GM23338 (cell line): ENCODE data around the gene BBX. TPM values are rescaled to one million over a fixed set of nuclear protein-coding genes. Genes with fewer than 3 reads are reported as not detected.

Experiments
- ATAC-seq: fragments of 200-7000 bp; cut with Tn5 transposase; 3 replicates; pipeline ENCODE4 v1.9.1; 2020
- DNase-seq: peaks from one replicate; pipeline ENCODE4 v3.0.0-alpha.2; 2015; ENCODE audit warnings: low spot score
- H2AFZ ChIP-seq: fragments of 200-600 bp; sonication (generic); 2 replicates; pipeline ENCODE4 v1.8.0; 2016; ENCODE audit warnings: antibody characterized with exemption, mild to moderate bottlenecking, moderate library complexity
- H3F3A ChIP-seq: fragments of 200-600 bp; sonication (generic); replicated peaks from 2 replicates; pipeline ENCODE4 v1.8.0; 2017; ENCODE audit warnings: antibody characterized with exemption, mixed run types, low read depth
- H3K27ac ChIP-seq: fragments of 200-600 bp; sonication (generic); 2 replicates; pipeline ENCODE4 v1.6.1; 2016; ENCODE audit warnings: low read depth
- H3K27me3 ChIP-seq: fragments of 200-600 bp; sonication (generic); 2 replicates; pipeline ENCODE4 v1.8.0; 2016; ENCODE audit warnings: mild to moderate bottlenecking, mixed run types, moderate library complexity; ENCODE audit not compliant: insufficient read depth
- H3K36me3 ChIP-seq: fragments of 200-600 bp; sonication (generic); 2 replicates; pipeline ENCODE4 v1.8.0; 2016; ENCODE audit warnings: mild to moderate bottlenecking; ENCODE audit not compliant: insufficient read depth
- H3K4me1 ChIP-seq: fragments of 200-600 bp; sonication (generic); 2 replicates; pipeline ENCODE4 v1.8.0; 2016; ENCODE audit warnings: mild to moderate bottlenecking, moderate library complexity; ENCODE audit not compliant: insufficient read depth
- H3K4me2 ChIP-seq: fragments of 200-600 bp; sonication (generic); 2 replicates; pipeline ENCODE4 v1.7.1; 2017; ENCODE audit warnings: mixed run types
- H3K4me3 ChIP-seq: fragments of 200-600 bp; sonication (generic); 2 replicates; pipeline ENCODE4 v1.6.1; 2016; ENCODE audit warnings: mixed run types
- H3K79me2 ChIP-seq: fragments of 200-600 bp; sonication (generic); replicated peaks from 2 replicates; pipeline ENCODE4 v1.8.0; 2017; ENCODE audit warnings: mild to moderate bottlenecking; ENCODE audit not compliant: insufficient read depth
- H3K9me2 ChIP-seq: fragments of 200-600 bp; sonication (generic); 2 replicates; pipeline ENCODE4 v1.8.0; 2017; ENCODE audit not compliant: insufficient read depth
- H4K20me1 ChIP-seq: fragments of 200-600 bp; sonication (generic); replicated peaks from 2 replicates; pipeline ENCODE4 v1.8.0; 2017; ENCODE audit warnings: mild to moderate bottlenecking; ENCODE audit not compliant: insufficient read depth
- H3K27ac Mint-ChIP-seq: 2 replicates; pipeline ENCODE4 v1.8.0; 2020; ENCODE audit warnings: inconsistent platforms, mild to moderate bottlenecking, moderate library complexity, mixed read lengths
- H3K27me3 Mint-ChIP-seq: 3 replicates; pipeline ENCODE4 v1.8.0; 2022; ENCODE audit warnings: low read depth, mild to moderate bottlenecking, moderate library complexity, mixed read lengths, inconsistent platforms; ENCODE audit not compliant: insufficient read depth, poor library complexity
- H3K36me3 Mint-ChIP-seq: 3 replicates; pipeline ENCODE4 v1.8.0; 2021; ENCODE audit warnings: low read depth, mild to moderate bottlenecking, inconsistent platforms, moderate library complexity, mixed read lengths
- H3K4me1 Mint-ChIP-seq: 3 replicates; pipeline ENCODE4 v1.8.0; 2020; ENCODE audit warnings: mild to moderate bottlenecking, inconsistent platforms, mixed read lengths
- H3K4me3 Mint-ChIP-seq: 3 replicates; pipeline ENCODE4 v1.8.0; 2021; ENCODE audit warnings: moderate library complexity, mild to moderate bottlenecking, inconsistent platforms, mixed read lengths
- H3K9me3 Mint-ChIP-seq: 3 replicates; pipeline ENCODE4 v1.8.0; 2020; ENCODE audit warnings: moderate library complexity, mild to moderate bottlenecking, inconsistent platforms, mixed read lengths
- CREB1 ChIP-seq: fragments of 250-450 bp; sonication (Bioruptor Pico); IDR thresholded peaks from 2 replicates; pipeline ENCODE4 v1.5.0; 2020; ENCODE audit warnings: low read depth, mild to moderate bottlenecking, moderate library complexity
- ETS1 ChIP-seq: IDR thresholded peaks from 2 replicates; pipeline ENCODE4 v1.6.1; 2016; ENCODE audit warnings: antibody characterized with exemption
- EZH2 ChIP-seq: fragments of 200-600 bp; sonication (generic); IDR thresholded peaks from one replicate; pipeline ENCODE4 v1.8.0; 2017; ENCODE audit warnings: antibody characterized with exemption, mild to moderate bottlenecking, low read depth; ENCODE audit not compliant: unreplicated experiment
- EZH2phosphoT487 ChIP-seq: fragments of 200-600 bp; sonication (generic); IDR thresholded peaks from one replicate; pipeline ENCODE4 v1.8.1; 2018; ENCODE audit warnings: antibody characterized with exemption; ENCODE audit not compliant: unreplicated experiment
- JUNB ChIP-seq: IDR thresholded peaks from one replicate; pipeline ENCODE4 v1.6.1; 2016; ENCODE audit warnings: antibody characterized with exemption; ENCODE audit not compliant: unreplicated experiment
- NANOG ChIP-seq: IDR thresholded peaks from 2 replicates; pipeline ENCODE4 v1.6.1; 2016; ENCODE audit warnings: antibody characterized with exemption, borderline replicate concordance
- POLR2AphosphoS5 ChIP-seq: IDR thresholded peaks from 2 replicates; pipeline ENCODE4 v1.6.1; 2016; ENCODE audit warnings: antibody characterized with exemption, low read depth
- REST ChIP-seq: IDR thresholded peaks from one replicate; pipeline ENCODE4 v1.6.1; 2018; ENCODE audit warnings: antibody characterized with exemption; ENCODE audit not compliant: unreplicated experiment
- STAT1 ChIP-seq: IDR thresholded peaks from one replicate; pipeline ENCODE4 v1.6.1; 2016; ENCODE audit warnings: antibody characterized with exemption; ENCODE audit not compliant: unreplicated experiment
- ZNF114 ChIP-seq: fragments of 250-450 bp; sonication (Bioruptor Pico); IDR thresholded peaks from 2 replicates; pipeline ENCODE4 v1.5.0; 2020; ENCODE audit warnings: mild to moderate bottlenecking, moderate library complexity
- ZNF331 ChIP-seq: fragments of 250-450 bp; sonication (Bioruptor Pico); IDR thresholded peaks from 2 replicates; pipeline ENCODE4 v1.5.0; 2020; ENCODE audit warnings: low read depth, mild to moderate bottlenecking, moderate library complexity
- ZNF462 ChIP-seq: fragments of 250-450 bp; sonication (Bioruptor Pico); IDR thresholded peaks from 2 replicates; pipeline ENCODE4 v1.5.0; 2020; ENCODE audit warnings: mild to moderate bottlenecking, moderate library complexity
- polyA plus RNA-seq: library from polyadenylated mRNA; unstranded; fragments of >200 nt; fragmentation: Nextera tagmentation; extraction: Ambion mirVana; gene quantifications from 2 replicates; pipeline ENCODE4 v1.2.1, GENCODE V29; 2016
- total RNA-seq: library from RNA; depleted of rRNA; stranded (reverse); fragments of >200 nt; shearing (Covaris generic); gene quantifications from 2 replicates; pipeline ENCODE4 v1.2.3, GENCODE V29; 2014
- TF ChIP-seq, protein P1 (sequence below), 2 experiments: fragments of 200-600 bp in 1 of 2; sonication (generic) in 1 of 2; conservative IDR thresholded peaks; 2 replicates each; pipeline versions ENCODE4 v1.5.1 to v1.6.1; 2016 to 2017; ENCODE audit warnings: antibody characterized with exemption in 2 of 2, low read depth in 2 of 2, mild to moderate bottlenecking in 2 of 2, moderate library complexity in 1 of 2

BBX gene
- total and polyA plus RNA-seq, 2 experiments from 2014 or later = 35.2 to 44.1 TPM

GRCh38 chr3:107548601-107549000 is 25.8 kb downstream of the BBX start:
- TF ChIP-seq POLR2AphosphoS5 = no peak
- TF ChIP-seq JUNB = no peak
- TF ChIP-seq REST = no peak
- TF ChIP-seq ETS1 = no peak
- no peak for TF ChIP-seq ZNF462 (CRISPR knock-in tag)
- no peak for TF ChIP-seq EZH2
- TF ChIP-seq ZNF331 (CRISPR knock-in tag) = no peak
- TF ChIP-seq NANOG = no peak
- TF ChIP-seq ZNF114 (CRISPR knock-in tag) = no peak
- TF ChIP-seq, protein P1, sequence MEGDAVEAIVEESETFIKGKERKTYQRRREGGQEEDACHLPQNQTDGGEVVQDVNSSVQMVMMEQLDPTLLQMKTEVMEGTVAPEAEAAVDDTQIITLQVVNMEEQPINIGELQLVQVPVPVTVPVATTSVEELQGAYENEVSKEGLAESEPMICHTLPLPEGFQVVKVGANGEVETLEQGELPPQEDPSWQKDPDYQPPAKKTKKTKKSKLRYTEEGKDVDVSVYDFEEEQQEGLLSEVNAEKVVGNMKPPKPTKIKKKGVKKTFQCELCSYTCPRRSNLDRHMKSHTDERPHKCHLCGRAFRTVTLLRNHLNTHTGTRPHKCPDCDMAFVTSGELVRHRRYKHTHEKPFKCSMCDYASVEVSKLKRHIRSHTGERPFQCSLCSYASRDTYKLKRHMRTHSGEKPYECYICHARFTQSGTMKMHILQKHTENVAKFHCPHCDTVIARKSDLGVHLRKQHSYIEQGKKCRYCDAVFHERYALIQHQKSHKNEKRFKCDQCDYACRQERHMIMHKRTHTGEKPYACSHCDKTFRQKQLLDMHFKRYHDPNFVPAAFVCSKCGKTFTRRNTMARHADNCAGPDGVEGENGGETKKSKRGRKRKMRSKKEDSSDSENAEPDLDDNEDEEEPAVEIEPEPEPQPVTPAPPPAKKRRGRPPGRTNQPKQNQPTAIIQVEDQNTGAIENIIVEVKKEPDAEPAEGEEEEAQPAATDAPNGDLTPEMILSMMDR (conservative IDR thresholded peaks at IDR 0.05; ENCODE audit: low read depth in 2 of 2) = no peak
- TF ChIP-seq CREB1 (CRISPR knock-in tag) = no peak
- TF ChIP-seq STAT1 = no peak
- no peak for TF ChIP-seq EZH2phosphoT487
- Mint-ChIP-seq H3K36me3 (peaks cover 13% of the 10 kb centered on the region), H3K27ac (no peak overlapping the region), H3K4me1 (peaks cover 7% of the 10 kb centered on the region; the same call in 2 of the 3 replicates), H3K4me3 (no peak overlapping the region), H3K27me3 (no peaks in the 10 kb centered on the region), H3K9me3 (no peaks in the 10 kb centered on the region)
- no peaks in the 10 kb centered on the region for H3K27me3 ChIP-seq
- no peak overlapping the region for H2AFZ ChIP-seq
- H3K9me2 ChIP-seq = no peaks in the 10 kb centered on the region
- peaks cover 43% of the 10 kb centered on the region for H3K79me2 ChIP-seq
- H4K20me1 ChIP-seq = peaks cover 5% of the 10 kb centered on the region; the same call in 1 of the 2 replicates
- ATAC-seq (no peak), DNase-seq (no peak)
- no peaks in the 10 kb centered on the region for H3K4me1 ChIP-seq
- no peak overlapping the region for H3K4me3 ChIP-seq
- no peak overlapping the region for H3K27ac ChIP-seq
- H3K36me3 ChIP-seq = no peaks in the 10 kb centered on the region; the same call in 1 of the 2 replicates
- no peak overlapping the region for H3K4me2 ChIP-seq
- H3F3A ChIP-seq = no peaks in the 10 kb centered on the region
